ENCODE results near the gene CADPS2. TPM values are rescaled to one million over a fixed set of nuclear protein-coding genes. Genes with fewer than 3 reads are reported as not detected.

CADPS2 gene
- total and polyA plus RNA-seq, 2 donors (not counting 3 experiments of a cell fraction or from before 2014, with no cell fraction given) = 9.5 to 22.6 TPM

DNA sequence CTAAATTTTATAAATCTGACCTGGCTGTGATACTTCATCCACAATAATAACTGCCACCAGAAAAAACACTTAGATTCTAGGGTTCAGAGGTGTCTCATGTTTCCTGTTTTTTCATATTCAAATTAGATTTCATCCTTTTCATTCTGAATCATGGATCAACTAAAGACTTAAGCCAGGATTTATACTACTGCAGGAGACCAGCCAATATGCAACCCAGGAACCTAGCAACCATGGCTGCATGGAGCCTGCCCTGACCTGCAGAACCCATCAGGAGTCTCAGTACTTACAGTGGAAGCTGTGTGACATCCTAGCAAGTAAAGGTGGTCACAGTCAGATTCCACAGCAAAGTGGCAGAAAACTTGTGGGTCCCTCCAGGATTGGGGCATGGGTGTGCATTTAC is 143.0 kb downstream of the CADPS2 start:
- no TSS peak for BruUV-seq (replicated peaks)
- H3K9ac ChIP-seq (replicated peaks; ENCODE audit: extremely low read depth, insufficient read depth, low read length) = no peak overlapping the region
- intact Hi-C loops (cut with micrococcal nuclease) (no loop called here), dilution Hi-C loops (cut with MboI; ENCODE audit: extremely low pct_ligation_motif_present, low sequenced_read_pairs) (no loop called here)
- TF ChIP-seq JUN (IDR thresholded peaks at IDR 0.05; ENCODE audit: borderline replicate concordance, insufficient read depth, insufficient read length, low read depth) (no peak), GATA2 (IDR thresholded peaks at IDR 0.05; ENCODE audit: insufficient read depth, insufficient read length, low read depth, low read length) (no peak), EZH2 (IDR thresholded peaks at IDR 0.05; ENCODE audit: borderline replicate concordance, low read depth, low read length, severe bottlenecking) (no peak), POLR2A (IDR thresholded peaks at IDR 0.05; ENCODE audit: low read depth, low read length) (no peak), MYC (IDR thresholded peaks at IDR 0.05; ENCODE audit: low read depth, low read length) (no peak), POLR2AphosphoS5 (IDR thresholded peaks at IDR 0.05; ENCODE audit: insufficient read depth, low read depth, low read length) (no peak), FOS (IDR thresholded peaks at IDR 0.05; ENCODE audit: borderline replicate concordance, insufficient read depth, low read length) (no peak)
- TF ChIP-seq, protein P1, sequence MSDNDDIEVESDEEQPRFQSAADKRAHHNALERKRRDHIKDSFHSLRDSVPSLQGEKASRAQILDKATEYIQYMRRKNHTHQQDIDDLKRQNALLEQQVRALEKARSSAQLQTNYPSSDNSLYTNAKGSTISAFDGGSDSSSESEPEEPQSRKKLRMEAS (IDR thresholded peaks at IDR 0.05; ENCODE audit: insufficient read depth, insufficient read length) = no peak
- TF ChIP-seq, protein P2, sequence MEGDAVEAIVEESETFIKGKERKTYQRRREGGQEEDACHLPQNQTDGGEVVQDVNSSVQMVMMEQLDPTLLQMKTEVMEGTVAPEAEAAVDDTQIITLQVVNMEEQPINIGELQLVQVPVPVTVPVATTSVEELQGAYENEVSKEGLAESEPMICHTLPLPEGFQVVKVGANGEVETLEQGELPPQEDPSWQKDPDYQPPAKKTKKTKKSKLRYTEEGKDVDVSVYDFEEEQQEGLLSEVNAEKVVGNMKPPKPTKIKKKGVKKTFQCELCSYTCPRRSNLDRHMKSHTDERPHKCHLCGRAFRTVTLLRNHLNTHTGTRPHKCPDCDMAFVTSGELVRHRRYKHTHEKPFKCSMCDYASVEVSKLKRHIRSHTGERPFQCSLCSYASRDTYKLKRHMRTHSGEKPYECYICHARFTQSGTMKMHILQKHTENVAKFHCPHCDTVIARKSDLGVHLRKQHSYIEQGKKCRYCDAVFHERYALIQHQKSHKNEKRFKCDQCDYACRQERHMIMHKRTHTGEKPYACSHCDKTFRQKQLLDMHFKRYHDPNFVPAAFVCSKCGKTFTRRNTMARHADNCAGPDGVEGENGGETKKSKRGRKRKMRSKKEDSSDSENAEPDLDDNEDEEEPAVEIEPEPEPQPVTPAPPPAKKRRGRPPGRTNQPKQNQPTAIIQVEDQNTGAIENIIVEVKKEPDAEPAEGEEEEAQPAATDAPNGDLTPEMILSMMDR (IDR thresholded peaks at IDR 0.05; ENCODE audit: extremely low read depth in 1 of 2, insufficient read depth in 1 of 2, low read depth in 1 of 2, low read length in 2 of 2) = no peak
- DNase-seq (ENCODE audit: low read depth, low spot score) (peak; percentile 21), FAIRE-seq (no peak)
- H3K9me3 ChIP-seq (replicated peaks; ENCODE audit: control insufficient read depth, insufficient read depth, low read length) = no peaks in the 10 kb centered on the region
- H3K4me2 ChIP-seq (ENCODE audit: insufficient read depth, low read length) = no peak overlapping the region
- no peak overlapping the region for H3K4me3 ChIP-seq (replicated peaks in 1 of 3; ENCODE audit: insufficient read depth in 1 of 3, low read depth in 1 of 3, low read length in 3 of 3)
- H3K27me3 ChIP-seq (ENCODE audit: control insufficient read depth in 2 of 2, insufficient read depth in 2 of 2, low read length in 2 of 2) = no peaks in the 10 kb centered on the region
- H2AFZ ChIP-seq (ENCODE audit: low read depth, low read length) = no peak overlapping the region
- no peaks in the 10 kb centered on the region for H3K79me2 ChIP-seq (ENCODE audit: control insufficient read depth, insufficient read depth, low read length)
- no peaks in the 10 kb centered on the region for H3K9me1 ChIP-seq (replicated peaks; ENCODE audit: control insufficient read depth, extremely low read depth, insufficient read depth, low read length)
- H4K20me1 ChIP-seq (replicated peaks; ENCODE audit: control insufficient read depth, extremely low read depth, insufficient read depth, low read length) = no peaks in the 10 kb centered on the region
- H3K36me3 ChIP-seq (ENCODE audit: control insufficient read depth in 2 of 2, extremely low read depth in 1 of 2, insufficient read depth in 2 of 2, low read length in 2 of 2) = no peaks in the 10 kb centered on the region
- ChIA-PET CTCF (no interaction called here), POLR2A (no interaction called here)
- no peaks in the 10 kb centered on the region for H3K4me1 ChIP-seq (ENCODE audit: control insufficient read depth, extremely low read depth, insufficient read depth, low read length)
- no peak overlapping the region for H3K27ac ChIP-seq (ENCODE audit: insufficient read depth, low read depth, low read length)
